IMR-90 (cell line): ENCODE measurements around the gene PSMD6.

Source experiments
- CTCF ChIP-seq: conservative IDR thresholded peaks from 2 replicates; pipeline ENCODE4 v1.5.1; 2012; ENCODE audit warnings: mild to moderate bottlenecking, low read depth, low read length, improper control_type of control experiment
- MXI1 ChIP-seq: IDR thresholded peaks from 2 replicates; pipeline ENCODE4 v1.6.1; 2012; ENCODE audit warnings: low read depth, mild to moderate bottlenecking, low read length, moderate library complexity, borderline replicate concordance
- SMC3 ChIP-seq: fragments of 150-350 bp; IDR thresholded peaks from 2 replicates; pipeline ENCODE4 v1.6.1; 2016; ENCODE audit warnings: low read depth, mild to moderate bottlenecking, antibody characterized with exemption, low read length, moderate library complexity

GRCh38 chr3:64021922-64022321 lies 1.4 kb downstream of the PSMD6 start:
- no peak for TF ChIP-seq CTCF
- no peak for TF ChIP-seq SMC3
- TF ChIP-seq MXI1: no peak
